T-helper 1 cell treated with Interleukin-12 subunit alpha and Interleukin-12 subunit beta and Interleukin-4 antibody, amounts not matched to agents 30 ng/mL and 1 ng/mL, for 36 hours (primary cell): ENCODE results near the gene PFDN1. TPM values are rescaled to one million over a fixed set of nuclear protein-coding genes. Genes with fewer than 3 reads are reported as not detected.
"Not testable (repeated sequence)": the region's sequence is repeated elsewhere in the genome, so short reads cannot be mapped to it uniquely, and the experiment has no call there.

Experiments
- intact Hi-C: fragments of 100-400 bp; cut with micrococcal nuclease; formaldehyde crosslinking; loops from one replicate; pipeline ENCODE4 v1.15.1; 2024
- total RNA-seq: library from RNA; stranded (reverse); gene quantifications from 2 replicates; pipeline ENCODE4 v1.2.3, GENCODE V29; 2022

Gene PFDN1, protein sequence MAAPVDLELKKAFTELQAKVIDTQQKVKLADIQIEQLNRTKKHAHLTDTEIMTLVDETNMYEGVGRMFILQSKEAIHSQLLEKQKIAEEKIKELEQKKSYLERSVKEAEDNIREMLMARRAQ
- total RNA-seq = 56.7 and 57.5 TPM in 2 replicates

DNA sequence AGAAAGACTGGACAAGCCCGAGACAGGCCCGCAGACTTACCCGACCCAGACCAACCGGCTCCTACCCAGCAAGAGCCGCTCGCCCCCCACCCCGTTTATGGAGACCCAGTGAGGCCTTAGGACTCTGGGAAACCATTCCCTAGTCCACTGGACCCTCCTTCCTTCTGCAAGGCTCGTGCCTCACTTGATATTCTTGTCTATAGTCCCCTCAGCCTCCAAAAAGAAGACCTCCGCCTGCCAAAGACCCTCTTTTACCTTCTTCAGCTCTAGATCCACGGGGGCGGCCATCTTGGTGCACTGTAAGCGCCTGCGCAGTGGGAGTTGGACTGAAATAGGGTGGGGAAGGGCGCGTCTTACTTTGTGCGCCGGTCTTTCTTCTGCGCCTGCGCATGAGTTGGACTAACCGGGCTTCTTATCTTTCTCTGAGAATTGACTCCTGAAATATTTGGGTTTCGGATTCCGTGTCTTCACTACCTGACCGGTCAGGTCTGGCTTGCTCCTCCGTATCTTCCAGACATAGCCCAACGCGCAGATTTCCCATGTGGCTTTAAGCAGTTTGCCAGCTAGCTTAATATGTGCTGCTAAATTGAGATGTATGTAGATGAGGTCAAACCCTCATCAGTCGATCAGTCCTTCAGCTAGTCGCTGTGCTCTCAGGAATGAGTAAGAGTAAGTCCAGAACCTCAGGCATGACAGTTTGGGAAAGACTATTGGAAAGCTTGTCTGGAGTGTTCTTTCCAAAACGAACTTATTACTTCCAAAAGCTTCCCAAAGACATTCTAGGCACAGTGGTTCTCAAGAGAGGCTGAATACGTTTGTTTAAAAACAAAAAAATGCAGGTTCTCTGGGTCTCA, at the start of gene PFDN1:
TSS of gene PFDN1 (minus strand) at position 316 of the 854 bp plus-strand sequence. CDS start at position 288, 28 bp downstream.
- intact Hi-C loops = loop anchor here (1.0 to 10.0 kb wide), 17 partner anchors 10 to 1968 kb away; partner anchors contain the start of genes ANKHD1, APBB3, CDC25C and CYSTM1

DNA sequence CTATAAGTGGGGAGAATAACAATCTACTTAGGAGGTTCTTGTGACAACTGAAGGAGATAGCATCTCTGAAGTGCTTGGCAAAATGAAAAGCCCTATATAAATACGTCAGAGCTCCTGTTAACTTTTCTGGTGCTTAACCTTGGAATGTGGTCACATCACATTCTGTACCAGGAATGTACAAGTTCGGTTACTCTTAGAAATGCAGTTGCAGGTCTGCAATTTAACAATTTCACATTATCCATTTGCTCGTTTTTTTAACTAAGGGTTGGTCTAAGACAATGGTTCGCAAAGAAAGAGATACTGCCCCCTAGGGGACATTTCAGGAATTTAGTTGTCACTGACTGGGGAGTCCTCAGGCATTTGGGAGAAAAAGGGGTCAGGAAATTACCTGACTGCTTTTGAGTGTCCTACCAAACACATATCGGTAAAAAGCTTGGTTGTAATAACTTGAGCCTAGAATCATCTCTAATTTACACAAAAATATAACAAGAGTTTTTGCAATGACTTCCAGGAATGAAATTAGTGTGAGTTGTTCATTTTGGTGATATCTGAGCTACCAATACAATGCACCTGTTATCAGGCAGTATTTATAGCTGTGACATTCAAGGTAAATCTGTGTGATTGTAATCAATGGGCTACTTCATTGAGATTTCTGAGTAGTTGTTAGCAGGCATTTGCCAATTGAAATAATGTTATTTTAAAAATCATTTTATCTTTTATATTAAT, 48.9 kb upstream of the PFDN1 start:
- intact Hi-C loops = loop anchor here (1.0 kb wide), 3 partner anchors 48 to 111 kb away; partner anchors contain the start of gene PFDN1

DNA sequence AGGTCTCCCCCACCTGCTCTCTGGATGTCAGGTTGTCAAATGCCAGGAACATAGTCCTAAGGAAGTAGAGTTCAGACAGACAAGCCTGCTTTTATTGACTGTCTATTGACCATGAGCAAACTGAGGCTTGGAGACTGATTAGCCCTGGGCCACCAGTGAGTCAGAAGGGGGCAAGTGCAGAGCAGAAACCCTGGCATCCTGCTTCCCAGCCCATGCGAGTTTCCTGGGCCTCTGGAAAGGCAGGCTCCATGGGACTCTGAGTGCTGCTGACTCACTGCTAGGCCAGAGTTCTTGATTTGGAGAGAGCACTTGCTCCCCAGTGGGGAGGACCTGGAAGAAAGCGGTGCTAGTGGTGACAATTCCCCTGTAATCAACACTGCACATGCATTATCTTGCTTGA, 46.3 kb upstream of the PFDN1 start:
- intact Hi-C loops = no loop called here

DNA sequence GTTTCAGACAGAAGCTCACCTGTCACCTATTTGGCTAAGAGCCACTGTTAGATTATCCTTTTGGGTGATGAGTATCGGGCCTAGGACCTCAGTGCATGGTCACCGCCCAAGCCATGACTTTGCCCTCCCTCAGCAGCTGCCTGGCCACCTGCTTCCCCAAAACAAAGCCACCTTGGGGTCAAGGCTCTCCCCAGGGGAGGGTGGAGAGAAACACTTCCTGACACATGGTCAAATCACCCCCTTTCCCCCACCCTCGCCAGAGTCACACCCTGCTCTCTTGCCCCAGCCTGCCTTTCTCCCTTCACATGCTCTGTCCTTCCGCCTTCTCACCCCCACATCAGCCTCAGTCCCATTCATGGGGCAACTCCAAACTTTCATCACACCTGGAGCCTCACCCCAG, 45.2 kb upstream of the PFDN1 start:
- intact Hi-C loops = no loop called here

DNA sequence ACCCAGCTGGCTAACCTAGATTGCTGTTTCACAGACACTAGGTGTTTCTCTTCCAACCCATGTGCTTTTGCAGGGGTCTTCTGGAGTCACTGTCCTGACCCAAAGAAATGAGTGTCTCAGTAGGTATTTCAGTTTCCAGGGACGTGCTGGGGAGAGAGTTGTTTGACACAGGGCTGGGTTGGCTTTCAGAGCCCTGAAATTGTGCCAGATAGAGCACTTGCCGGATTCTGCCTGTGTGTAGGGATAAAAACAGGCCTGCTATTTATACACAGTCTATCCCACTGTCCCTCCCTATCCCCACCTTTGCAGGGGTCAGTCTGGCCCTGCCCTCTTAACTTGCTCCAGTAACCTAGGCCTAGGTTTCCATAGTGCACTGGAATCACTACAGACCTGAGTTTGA, 44.5 kb upstream of the PFDN1 start:
- intact Hi-C loops = loop anchor here (2.0 kb wide), 2 partner anchors 173 to 239 kb away; partner anchors contain the start of gene CYSTM1

DNA sequence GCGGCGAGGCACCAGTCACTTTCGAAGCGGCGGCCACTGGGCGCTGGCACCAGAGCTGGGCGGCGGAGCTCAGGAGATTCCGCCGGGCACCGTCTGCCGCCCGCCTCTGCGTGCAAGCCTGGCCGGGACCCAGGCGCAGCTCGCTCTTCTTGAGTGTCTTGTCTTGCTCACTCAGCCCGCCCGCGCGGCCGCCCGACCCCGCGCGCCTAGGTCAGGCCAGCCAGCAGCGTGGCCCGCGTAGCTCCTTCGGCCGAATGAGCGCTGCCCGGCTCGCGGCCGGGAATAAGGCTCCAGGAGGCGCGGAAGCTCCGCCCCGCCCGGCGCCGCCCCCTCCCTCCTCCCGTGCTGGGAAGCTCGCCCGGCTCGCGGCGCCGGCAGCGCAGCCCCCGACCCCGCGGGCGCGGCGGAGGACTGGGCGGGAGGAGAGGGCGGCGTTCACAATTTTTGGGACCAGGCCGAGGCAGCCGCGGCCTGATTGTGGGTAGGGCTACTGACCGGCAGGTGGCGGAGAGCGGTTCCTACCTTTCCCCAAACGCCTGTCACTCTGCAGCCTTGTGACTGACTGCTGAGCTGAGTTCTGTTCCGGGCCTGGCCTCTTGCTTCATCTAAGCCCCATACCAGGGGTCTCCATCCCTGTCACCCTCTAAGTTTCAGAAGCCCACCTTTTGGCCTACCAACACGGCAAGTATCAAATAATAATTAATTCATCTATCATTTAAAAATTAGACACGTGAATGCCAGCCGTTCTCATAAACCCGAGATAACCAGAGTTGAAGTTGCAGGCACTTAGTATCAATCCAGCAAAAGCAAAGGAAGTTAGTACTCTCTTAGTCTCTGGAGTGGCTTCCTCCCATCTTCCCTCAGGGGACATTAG, 43.7 kb upstream of the PFDN1 start, which contains the start of gene HBEGF:
TSS of gene HBEGF (minus strand) at position 256 of the 874 bp plus-strand sequence. CDS start 275 bp downstream, outside the sequence.
- intact Hi-C loops = loop anchor here (1.0 to 2.0 kb wide), 5 partner anchors 43 to 238 kb away; partner anchors contain the start of genes ANKHD1, CYSTM1 and PFDN1

DNA sequence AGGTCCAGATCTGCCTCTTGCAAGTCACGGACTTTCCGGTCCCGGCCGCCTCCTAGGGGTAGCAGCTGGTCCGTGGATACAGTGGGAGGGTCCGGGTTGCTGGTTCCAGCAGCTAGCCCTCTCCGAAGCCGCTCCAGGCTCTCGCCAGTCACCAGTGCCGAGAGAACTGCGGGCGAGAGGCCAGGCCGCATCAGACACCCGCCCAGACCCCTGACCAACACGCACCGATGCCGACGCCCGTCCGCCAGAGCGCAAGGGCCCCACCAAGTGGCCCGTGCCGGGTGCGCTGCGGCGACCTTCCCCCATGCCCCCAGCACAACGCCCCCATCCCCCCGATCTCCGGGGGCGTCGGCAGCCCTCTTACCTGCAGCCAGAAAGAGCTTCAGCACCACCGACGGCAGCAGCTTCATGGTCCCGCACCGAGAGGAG, 43.0 kb upstream of the PFDN1 start:
- intact Hi-C loops = loop anchor here (1.0 to 2.0 kb wide), 5 partner anchors 43 to 237 kb away; partner anchors contain the start of genes ANKHD1, CYSTM1 and PFDN1

DNA sequence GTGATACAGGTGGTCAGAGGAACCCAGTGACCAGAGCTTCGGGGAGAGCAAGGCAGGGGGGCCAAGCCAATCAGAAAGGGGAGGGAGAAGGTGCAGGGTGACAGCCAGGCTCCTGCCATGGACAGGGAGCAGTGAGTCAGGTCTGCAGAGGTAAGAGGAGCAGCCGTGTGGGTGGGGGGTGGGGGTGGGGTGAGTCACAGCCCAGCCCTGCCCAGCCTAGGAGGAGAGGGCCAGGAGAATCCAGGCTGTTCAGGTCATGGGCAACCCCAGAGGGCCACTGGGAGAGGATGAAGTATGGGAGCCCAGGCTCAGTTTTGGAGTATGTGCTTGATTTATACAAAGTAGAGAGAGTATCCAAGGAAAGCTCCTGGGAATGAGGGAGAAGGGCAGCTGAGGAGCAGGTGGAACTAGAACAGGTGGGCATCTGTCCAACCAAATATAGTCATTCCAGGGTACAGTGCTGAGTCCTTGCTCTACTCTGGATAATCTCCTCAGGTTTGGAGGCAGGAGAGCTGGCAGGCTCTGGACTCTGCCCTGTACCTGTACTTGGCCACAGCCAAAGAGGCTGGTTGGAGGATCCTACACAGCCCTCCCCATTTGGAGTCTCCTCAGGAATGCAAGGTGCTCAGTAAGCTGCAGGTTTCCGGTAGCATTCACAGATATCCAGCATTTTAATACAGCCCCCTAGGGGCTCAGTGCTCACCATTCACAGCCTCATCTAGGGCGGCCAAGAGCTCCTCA, 42.0 kb upstream of the PFDN1 start:
- intact Hi-C loops = no loop called here

DNA sequence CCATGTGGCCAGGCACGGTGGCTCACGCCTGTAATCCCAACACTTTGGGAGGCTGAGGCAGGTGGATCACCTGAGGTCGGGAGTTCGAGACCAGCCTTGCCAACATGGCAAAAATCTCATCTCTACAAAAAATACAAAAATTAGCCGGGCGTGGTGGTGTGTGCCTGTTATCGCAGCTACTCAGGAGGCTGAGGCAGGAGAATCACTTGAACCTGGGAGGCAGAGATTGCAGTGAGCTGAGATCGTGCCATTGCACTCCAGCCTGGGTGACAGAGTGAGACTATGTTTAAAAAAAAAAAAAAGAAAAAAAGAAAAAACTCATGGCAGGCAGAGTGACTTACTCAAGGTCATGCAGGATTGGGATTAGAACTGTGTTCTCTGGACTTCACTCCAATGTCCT, 40.9 kb upstream of the PFDN1 start:
- intact Hi-C loops = not testable (repeated sequence)

DNA sequence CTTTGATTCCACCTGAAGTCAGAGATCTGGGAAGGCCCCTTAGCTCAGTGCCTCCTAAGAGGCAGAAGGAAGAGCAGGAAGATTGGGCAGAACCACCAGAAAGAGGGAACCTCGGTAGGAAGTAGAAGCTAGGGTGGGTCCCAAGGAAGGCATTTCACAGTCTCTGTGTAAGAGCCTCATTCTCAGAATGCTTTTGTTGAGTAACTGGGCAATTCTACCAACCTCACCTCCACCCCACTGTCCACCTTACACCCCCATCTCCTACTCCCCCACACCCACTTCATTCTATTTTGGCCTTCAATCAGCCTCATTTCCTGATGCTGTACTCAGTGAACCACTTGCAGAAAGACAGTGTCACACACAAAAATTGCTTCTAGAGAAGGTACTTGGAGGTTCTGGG, 40.0 kb upstream of the PFDN1 start:
- intact Hi-C loops = loop anchor here (1.0 kb wide), 2 partner anchors 40 to 92 kb away; partner anchors contain the start of gene PFDN1

DNA sequence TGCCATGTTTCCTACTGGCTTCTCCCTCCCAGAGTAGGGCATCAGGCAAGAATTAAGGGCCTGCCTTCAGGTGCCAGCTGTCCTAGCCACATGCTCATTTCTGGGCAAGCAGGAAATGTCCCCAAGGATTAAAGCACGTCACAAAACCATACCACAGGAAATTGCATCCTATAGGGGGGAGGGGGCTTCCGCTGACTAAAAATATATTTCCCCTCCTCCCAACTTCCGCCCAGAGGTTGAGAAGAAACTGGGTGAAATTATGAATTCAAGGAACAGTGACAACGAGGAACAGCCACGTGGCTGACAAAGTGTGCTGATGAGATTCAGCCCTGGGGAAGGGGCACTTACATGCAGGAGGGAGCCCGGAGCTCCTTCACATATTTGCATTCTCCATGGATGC, 39.4 kb upstream of the PFDN1 start:
- intact Hi-C loops = loop anchor here (1.0 kb wide), 2 partner anchors 39 to 91 kb away; partner anchors contain the start of gene PFDN1

DNA sequence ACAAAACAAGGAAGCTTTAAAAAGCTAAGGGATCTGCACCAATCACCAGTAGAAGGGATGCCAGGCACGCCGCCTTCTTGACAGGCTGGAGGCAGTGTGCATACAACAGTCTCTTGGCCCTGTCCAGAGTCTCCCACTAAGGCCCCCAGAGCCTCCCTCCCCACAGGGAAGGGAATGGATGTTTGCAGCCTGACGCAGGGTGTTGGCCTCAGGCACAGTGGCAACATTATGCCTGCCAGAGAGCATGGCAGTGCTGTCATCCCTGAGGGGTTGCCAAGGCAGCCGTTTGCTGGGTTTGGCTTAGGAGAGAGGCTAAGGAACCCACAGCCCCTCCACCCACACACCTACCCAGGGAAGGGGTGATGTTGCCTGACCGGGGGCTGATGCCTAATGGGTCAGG, 38.7 kb upstream of the PFDN1 start:
- intact Hi-C loops = no loop called here

DNA sequence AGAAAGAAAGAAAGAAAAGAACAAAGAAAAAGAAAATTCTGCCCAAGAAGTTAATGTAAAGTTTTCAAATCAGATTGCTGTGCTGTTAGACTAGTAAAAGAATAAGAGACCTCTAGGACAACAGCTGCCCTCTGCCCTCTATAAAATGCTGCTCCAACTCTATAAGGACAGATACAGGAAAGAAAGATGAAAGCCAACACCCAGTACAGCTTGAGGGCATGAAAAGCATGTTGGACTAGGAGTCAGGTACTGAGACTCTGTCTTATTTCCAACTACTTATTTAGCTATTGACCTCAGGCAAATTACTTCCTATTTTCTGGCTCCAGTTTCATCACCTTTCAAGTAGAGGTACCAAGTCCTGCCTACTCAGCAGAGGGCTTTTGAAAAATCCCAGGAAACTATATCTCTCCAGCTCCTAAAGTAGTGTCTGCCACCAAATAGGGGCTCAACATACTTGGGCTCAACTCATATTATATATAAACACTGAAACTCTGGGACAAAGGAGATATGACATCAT, 37.8 kb upstream of the PFDN1 start:
- intact Hi-C loops = no loop called here

DNA sequence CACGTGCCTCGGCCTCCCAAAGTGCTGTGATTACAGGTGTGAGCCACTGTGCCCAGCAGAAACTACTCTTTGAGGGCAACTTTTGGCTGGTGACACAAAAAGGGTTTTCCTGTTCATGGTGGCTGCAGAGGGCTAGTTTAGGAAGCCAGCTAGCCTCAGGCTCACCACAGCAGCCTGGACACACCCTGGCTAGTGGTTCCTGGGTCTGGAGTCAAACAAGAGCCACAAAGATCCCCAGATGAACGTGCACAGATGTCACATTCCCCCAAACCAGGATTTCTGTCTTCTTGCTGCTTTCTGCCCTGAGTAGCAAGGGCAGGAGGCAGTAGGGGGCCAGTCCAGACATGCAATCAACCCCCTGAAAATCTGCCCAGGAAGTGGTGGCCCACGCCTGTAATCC, 36.7 kb upstream of the PFDN1 start:
- intact Hi-C loops = no loop called here

DNA sequence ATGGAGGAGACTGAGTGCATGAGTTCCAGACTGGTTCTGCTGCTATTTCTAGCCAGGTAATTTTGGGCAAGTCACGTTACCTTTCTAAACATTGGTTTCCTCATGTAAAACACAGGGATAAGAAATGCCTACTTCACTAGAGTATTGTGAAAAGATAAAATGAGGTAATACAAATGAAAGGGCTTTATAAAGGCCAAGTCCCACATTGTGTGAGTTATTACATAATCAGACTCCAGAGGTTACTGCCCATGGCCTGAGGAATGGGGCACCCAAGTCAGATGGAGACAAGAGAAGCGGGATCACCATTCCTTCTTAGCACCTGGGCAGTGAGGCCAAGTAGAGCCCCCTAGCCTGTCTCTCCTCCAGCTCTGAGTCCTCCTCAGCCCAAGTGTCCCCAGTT, 36.0 kb upstream of the PFDN1 start:
- intact Hi-C loops = no loop called here

DNA sequence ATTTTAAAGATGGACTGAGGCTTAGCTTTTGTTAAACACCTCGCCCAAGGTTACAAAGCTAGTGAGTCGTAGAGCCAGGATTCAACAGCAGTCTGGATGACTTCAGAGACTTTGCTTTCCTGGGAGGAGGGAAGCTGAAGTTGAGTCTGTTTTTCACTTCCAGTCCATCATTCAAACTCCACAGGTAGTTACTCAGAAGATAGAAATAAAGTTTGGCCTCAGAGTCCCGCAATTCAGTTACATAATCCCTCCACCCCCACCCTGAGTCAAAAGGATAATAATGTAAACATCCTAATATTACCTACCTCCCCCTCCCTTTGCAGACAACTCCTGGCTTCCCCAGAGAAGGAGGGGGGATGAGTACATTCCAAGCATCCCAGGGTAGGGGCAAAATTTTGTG, 35.4 kb upstream of the PFDN1 start:
- intact Hi-C loops = no loop called here

DNA sequence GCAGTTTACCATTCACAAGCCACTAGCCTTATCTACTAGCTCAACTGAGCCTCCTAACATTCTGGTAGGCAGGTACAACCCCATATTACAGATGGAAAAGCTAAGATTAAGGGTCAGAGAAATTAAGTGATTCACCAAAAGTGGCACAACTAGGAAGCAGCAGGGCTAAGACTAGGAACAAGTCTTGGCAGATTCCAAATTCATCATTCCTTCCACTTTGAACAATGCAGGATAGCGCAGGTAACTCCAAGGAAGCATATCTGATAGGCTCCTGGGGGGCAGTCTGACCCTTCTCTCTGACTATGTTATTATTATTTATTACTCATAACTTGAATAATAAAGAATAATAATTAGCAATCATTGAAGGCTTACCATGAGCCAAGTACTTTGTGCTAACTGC, 35.0 kb upstream of the PFDN1 start:
- intact Hi-C loops = no loop called here

DNA sequence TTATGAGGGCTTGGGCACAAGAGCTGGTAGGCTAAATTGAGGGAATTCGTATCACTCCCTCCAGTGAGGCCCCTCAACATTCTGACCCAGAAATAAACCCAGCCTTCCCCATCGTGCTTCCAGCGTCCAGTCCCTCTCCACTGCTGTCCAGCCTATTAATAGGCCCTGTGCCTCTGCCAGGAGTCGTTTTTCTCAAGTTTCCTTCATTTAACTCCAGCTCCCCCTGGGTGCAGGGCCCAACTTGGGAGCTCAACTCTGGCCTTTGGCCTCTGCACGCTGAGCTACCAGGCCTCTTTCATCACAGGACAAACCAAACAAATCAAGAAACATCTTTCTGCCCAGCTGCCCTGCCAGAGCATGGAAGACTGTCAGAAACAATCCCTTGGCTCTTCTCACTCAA, 33.5 kb upstream of the PFDN1 start:
- intact Hi-C loops = no loop called here

DNA sequence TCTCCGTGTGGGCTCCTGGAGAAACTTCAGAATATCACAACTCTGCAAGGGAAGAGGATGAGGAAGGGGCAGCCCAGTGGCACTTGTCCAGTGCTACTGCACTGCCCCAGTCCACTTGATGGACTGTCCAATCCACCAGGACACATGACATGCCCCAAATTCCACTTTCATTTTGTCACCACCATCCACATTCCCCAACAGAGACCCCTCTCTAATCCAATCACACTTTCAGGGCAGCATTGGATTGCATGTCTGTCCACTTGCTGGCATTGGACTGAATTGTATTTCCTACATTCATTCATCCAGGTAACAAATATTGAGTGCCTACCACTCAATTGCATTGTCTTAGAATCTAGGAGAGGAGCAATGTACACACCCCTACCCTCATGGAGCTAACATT, 28.7 kb upstream of the PFDN1 start:
- intact Hi-C loops = no loop called here
